HK-2 (cell line): Measurements from ENCODE around the gene DIDO1.

Experiments
- DNase-seq: peaks from one replicate; pipeline ENCODE4 v3.0.0-alpha.2; 2018; ENCODE audit not compliant: unreplicated experiment

DIDO1 gene

DNA sequence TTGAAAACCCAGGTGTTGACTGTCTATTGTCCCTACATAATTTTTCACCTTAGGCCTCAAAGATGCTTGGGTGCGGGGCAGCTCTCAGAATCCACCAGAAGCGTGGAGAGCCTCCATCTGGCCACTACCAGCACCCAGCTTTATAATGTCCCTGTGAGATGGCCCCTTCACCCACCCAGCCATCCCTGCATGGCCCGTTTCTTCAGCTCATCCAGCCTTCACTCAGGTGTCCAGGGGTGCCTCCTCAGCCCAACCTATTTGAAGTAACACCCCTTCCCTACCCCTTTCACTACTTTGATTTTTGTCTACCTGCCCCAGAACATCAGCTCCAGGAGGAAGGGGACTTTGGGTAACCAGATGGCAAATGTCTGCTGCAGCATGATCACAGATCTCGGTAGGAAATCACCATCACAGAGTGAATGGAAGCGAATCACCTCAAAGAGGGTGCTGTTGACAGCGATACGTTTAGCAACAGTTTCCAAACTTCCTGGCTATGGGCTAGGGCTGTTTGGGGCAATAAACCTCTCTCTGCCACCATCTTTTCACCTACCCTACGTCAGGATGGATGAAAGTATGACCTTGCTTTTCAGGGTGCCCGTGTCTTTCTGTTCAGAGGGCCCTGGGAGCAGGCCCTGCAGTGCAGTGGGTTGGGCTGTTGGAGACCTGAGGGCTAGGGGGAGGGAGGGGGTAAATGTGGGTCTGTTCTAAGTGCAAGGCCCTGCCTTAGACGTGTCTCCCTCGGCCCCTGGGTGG, 25.0 kb upstream of the DIDO1 start:
- no peak for DNase-seq

DNA sequence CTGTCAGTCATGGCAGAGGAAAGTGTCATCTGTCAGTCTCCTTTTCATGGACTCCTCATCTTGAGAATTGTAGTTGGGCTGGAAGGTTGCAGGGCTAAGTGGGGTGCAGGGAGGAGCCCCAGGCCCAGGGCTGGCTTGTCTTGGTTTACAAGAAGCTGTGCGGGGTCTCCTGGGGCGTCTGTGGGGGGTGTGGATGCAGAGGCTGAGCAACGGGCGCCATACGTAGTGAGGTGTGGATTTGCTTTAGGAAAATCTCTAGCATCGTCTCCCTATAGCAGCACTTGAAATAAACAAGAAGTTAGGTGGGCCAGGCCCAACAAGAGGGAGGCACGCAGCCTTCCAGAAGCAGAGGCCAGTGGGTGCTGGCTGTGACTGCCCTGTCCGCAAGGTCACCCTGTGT, 24.4 kb upstream of the DIDO1 start:
- no peak for DNase-seq

DNA sequence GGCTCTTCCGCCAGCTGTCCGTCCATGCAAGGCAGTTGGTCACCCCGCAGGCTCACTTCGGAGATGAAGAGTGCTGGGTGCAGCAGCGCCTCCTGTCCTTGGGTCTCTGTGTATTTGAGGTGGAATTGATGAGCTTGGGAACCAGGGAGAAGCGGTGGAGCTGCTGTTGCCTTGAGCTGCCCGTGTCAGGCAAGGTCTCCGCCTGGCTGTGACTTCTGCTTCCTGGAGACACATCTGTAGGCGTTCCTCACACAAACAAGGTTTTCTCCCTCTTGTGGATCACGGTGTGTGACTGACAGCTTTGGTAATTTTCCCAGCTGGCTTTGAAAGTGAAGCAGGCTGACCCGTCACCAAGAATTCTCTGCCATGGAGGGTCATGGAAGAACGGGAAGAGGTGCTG, 23.7 kb upstream of the DIDO1 start:
- no peak for DNase-seq

DNA sequence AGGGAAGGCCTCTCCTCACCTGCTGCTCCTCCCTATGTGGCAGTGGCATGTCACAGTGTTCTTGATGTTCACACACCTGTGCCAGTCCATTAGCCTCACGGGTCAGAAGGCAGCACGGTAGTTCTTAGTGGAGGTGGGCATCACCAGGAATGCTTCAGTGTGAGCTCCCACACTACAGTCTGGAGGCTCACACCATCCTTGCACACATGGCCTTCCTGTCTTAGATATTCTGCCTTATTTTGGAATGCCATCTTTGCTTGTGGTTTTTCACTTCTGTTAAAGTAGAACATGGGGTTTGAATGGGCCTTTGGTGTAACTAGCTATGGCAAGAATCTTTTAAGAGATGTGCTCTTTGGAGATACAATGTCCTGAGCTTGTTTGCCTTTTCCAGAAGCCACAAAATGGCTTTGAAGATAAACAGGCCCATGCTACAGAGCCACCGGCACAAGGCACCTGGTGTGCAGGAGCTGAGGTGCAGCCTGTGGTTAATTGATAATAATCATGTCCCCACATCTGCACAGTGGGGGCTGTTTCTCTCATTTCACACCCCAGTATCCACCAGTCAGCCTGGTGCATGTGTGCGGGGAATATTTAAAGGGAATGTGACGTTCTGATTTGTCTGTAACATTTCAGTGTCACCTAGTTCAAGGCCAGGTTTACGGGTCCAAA, 23.0 kb upstream of the DIDO1 start:
- DNase-seq, result no peak

DNA sequence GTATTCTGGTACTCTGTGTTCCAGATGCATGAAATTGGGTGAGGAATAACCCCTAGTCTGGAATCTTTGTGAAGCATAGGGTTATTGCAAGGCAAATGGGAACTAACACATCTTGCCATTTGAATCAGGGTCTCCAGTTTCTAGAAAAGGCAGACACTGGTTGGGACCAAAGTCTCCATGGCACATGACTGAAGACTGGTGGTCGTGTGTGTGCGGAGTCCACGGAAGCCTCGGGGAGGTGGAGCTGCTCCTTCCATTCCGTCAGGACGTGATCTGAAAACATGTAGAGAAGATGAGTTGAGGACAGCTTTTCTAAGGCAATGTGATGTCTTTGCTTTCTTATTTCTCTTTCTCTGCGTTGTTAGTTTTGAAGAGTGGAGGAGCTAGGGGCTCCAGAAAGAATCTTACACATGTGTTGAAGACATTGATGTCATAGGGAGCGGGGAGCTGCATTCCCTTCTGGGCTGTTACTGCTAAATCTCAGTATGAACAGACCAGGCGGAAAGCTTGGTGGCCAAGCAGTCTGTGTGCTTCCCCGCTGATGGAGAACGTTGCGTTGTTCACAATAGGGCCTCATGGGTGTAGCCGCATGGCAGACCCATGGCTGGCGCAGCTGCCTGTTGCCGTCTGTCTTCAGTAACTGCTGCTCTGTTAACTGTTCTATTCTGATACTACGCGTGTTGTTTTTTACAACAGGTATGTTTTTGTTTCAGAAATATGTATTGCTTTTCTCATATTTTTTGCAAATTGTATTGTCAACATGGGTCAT, 21.4 kb upstream of the DIDO1 start:
- no peak for DNase-seq

DNA sequence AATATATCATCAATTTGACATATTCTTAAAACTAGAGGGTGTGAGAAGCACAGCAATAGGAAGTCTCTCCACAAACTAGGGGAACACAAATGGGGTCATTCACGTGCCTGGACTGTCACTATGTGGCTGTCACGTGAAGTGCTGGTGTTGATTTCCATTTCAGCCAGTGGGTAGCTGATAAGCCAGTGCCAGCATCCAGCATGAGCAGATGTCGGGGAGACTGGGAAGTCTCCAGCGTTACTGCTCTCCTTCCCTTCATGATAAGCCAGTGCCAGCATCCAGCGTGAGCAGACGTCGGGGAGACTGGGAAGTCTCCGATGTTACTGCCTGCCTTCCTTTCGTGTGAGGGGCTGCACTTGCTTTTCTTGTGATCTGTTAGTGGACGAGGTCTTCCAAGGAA, 20.6 kb upstream of the DIDO1 start:
- DNase-seq, result no peak

DNA sequence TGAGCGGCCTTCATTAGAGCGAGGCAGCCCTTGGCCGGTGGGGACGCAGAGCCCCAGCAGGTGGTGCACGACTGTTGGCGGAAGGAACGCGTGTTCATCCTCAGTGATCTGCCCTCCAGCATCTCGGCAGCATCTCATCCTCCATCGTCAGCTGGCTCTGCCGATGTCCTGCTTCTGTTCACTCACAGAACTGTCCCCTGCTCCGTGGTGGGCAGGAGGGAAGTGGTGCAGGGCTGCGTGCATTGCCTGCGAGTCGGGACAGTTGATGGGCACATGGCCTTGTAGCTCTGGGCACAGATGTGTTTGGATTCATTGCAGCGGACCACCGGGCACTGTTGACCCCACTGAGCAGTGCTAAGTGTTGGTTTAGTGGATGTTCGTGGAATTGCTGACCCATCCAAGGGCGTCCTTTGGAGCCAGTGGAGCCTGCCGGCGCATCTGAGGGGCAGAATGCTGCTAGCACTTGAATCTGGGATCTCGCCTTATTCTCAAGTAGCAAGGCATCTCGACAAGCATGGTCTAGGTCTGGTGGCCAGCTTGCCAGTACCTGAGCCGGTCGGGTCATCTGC, 19.6 kb upstream of the DIDO1 start:
- no peak for DNase-seq

DNA sequence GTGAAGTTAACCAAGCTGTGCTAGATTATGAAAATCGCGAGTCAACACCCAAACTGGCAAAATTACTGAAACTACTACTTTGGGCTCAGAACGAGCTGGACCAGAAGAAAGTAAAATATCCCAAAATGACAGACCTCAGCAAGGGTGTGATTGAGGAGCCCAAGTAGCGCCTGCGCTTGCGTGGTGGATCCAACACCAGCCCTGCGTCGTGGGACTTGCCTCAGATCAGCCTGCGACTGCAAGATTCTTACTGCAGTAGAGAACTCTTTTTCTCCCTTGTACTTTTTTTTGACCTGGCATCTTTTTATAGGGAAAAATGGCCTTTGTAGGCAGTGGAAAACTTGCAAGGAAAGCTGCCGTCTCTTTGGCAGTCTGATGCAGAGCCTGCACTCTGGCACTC, 18.4 kb upstream of the DIDO1 start:
- DNase-seq, result no peak

DNA sequence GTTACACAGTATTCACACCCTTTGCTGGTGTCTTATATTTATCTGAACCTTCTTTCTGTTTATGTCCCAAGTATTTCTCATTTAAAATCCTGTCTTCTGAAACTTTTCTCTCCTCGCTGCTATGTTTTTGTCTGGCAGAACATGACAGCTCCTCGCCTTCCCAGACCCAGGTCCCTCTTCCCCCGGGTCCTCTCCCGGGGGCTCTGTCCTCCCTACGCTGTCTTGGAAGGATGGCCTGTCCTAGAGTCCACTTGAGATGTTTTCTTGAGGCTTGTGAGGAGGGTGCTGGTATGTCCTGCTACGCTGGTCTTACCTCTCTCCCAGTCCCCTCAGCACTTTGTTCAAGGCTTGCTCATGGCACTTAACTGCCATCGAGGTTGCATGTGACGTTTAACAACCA, 17.9 kb upstream of the DIDO1 start:
- DNase-seq, result no peak

DNA sequence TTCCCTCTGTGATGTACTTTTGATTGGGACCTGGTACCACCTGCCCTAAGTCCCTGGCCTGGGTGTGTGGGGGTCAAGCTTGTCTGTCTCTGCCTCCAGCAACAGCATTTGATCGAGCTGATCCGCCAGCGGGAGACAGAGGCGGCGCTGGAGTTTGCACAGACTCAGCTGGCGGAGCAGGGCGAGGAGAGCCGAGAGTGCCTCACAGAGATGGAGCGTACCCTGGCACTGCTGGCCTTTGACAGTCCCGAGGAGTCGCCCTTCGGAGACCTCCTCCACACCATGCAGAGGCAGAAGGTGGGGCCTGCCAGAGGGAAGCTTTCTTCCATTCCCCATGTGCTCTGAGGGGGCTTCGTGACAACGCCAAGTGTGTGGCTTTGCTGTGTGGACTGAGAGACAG, 17.1 kb upstream of the DIDO1 start:
- DNase-seq, result no peak

DNA sequence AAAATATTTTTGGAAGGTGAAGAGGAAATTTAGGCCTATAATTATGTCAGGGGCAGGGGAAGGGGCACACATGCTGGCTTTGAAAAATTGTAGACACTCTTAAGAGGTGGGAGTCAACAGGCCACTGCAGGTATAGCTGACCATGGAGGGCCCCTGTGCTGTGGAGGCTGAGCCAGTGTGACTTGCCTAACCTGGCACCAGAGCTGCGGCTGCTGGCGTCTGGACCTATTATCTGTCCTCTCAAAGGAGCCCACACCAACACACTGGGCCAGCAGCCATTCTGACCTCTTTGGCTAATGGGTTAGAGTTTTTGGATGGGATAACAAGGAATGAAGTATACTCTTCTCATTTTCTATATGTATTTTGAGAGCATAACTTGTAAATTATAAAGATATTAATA, 16.2 kb upstream of the DIDO1 start:
- no peak for DNase-seq

DNA sequence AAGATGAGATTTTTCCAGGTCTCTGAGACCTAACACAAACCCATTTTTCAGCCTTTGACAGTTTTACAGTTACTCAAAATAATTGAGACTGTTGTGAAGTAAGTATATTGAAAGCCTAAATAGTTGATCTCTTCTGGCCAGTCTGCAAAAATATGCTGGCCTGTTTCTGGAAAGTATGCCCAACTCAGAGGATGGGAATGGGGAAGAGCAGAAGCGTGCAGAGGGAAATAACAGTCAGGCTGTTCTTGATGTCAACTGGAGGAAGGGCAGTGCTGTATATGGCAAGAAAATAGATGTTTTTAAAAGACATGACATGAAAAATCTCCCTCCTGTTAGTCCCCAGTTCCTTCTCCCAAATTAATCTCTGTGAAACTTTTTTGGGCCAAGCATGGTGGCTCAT, 15.5 kb upstream of the DIDO1 start:
- DNase-seq, result no peak

DNA sequence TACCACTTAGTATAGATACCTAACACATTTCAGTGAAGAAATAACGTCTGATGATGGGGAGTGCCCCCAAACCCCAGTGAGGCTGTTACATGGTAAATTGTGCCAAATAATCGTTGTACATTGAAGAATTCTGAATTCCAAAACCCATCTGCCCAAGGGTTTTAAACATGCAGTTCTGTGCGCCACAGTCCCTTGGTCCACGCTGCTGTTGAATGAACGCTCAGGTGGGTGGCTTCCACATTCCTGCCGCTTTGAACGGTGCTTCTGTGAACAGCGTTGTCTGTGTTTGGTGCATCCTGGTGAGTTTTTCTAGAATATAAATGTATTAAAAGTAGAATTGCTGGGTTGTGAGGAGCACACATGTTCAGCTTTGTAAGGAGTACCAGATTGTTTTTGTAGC, 14.6 kb upstream of the DIDO1 start:
- no peak for DNase-seq

DNA sequence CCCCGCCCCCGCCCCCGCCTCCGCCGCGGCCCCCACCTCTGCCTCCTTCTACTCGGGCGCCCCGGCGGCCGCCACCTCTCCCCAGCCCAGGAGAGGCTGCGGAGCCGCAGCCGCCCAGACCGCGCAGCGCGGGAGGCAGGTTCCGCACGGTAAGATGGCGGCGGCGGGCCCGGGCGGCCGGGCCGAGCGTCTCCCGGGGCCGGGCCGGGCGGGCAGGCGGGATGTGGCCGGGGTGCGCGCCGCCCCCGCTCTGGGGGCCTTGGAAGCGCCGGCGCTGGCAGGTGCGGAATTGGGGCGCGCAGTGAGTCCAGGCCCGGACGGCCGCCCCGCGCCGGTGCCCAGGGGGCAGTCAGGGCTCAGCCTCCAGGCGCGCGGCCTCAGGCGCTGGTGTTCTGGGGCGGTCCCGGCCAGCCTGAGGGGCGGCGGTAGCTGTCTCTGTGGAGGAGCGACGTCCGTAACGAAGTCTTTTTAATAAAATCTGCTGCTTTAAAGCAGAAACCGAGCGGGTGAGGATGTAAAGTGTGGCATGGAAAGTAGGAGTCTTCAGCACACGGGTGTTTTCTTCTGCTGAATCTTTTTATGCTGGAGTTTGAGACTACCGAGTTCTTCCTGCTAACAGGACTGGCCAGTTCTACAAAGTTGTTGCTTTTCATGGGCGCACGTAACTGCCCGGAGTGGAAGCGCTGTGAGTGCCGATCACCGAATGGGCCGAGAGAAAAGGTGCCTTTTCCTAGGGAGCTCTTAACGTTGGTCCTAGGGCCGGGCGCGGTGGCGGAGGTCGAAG, 12.0 kb upstream of the DIDO1 start, which contains the start of gene GID8:
Gene GID8 (plus strand): TSS at position 43 of the 784 bp plus-strand sequence. CDS start 3,356 bp downstream, outside the sequence.
- peak; percentile 65 for DNase-seq

DNA sequence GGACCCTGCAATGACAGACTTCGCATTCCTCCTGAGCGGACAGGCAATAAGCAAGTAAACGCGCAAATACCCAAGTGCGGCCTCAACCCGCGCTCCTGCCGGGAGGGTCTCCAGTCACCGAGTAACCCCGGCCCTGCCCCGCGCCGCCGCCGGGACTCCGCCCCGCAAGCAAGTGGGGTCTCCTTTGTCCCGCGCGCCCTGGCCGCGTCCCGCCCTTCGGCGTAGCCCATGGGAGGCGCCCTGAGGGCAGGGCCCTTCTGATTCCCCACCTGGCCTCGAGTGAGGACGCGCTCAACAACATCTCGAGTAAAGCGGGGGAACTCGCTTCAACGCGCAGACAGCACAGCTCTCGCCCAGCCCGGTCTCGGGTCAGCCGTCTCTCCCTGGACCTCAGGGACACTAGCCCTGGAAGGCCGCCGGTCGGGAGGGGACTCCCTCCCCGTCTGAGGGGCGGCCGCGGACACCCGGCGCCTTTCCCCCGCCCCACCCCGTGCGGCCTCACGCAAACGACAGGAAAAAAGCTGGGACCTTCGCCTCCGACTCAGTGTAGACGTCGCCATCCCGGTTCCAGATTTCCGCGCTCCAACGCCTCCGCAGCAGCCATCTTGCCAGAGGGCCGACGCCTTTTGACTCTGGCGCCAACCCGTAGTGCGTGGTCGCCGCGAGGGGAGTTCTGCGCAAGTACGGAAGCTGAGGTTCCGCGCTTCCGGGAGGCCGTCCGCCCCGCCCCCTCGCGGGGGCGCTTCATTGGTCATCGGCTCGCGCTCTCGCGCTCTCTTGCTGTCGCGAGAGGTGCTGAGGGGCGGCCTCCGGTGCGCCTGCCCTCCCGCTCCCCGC, 11.2 kb upstream of the DIDO1 start:
- DNase-seq, result peak; percentile 99

DNA sequence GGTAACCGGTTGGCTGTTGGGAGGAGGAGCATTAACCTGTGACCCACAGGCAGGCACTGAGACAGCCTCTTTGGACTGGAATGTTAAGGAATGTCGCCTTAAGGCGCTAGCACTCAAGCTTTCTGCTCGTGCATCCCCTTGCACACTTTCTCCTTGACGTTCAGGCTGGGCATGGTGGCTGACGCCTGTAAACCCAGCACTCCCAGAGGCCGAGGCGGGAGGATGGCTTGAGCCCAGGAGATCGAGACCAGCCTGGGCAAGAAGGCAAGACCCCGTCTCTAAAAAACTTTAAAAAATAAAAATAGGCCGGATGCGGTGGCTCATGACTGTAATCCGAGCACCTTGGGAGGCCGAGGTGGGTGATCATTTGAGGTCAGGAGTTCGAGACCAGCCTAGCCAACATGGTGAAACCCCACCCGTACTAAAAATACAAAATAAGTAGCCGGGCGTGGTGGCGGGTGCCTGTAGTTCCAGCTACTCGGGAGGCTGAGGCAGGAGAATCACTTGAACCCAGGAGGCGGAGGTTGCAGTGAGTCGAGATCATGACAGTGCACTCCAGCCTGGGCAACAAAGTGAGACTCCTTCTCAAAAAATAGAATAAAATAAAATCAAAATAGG, 9.8 kb upstream of the DIDO1 start:
- DNase-seq, result no peak

DNA sequence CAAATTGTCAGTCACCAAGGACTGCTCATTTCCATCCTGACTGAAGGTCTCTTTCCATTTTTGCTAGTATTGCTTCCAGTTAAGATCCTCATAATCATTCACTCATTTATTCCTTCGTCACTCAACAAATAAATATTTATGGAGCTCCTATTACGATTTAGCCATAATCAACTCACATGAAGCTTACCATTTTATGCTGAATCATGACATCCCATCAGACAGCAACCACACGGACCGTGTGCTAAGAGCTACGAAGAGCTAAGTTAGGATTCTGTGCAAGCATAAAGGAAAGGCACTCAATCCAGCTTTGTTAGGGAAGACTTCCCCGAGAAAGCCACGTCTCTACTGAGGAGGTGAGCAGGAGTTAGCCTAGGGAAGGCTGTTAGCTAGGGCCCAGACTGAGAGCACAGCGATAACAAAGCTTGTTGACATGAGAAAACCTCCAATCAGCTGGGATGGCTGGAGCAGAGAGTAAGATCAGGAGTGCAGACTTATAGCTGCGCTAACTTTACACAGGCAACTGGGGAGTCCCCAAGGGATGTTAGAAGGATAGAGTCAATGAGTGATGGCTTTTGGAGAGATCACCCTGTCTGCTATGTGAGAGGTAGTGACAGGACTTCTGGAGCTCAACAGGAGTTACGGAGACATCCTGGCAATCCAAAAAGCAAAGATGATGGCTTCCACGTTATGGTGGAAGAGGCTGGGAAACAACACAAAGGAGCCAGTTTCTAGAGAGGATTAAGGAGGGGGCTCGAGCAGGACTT, 9.1 kb upstream of the DIDO1 start:
- no peak for DNase-seq

DNA sequence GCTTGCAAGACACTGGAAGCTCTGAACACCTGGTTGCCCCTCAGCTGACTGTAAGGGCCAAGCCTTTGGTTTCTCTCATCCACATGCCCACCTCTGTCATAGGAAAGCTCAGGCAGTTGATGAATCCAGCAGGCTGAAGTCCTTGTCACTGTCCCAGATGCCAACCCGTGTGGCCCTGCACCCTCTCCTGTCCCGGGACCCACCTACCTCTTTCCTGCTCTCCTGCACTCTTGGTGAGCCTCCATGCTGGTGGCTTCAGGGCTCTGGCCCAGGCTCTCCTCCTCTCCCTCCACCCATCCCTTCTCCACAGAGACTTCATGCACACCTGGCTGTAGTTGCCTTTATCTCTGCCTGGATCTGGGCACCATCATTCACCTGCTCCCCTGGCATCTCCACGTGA, 7.7 kb upstream of the DIDO1 start:
- no peak for DNase-seq

DNA sequence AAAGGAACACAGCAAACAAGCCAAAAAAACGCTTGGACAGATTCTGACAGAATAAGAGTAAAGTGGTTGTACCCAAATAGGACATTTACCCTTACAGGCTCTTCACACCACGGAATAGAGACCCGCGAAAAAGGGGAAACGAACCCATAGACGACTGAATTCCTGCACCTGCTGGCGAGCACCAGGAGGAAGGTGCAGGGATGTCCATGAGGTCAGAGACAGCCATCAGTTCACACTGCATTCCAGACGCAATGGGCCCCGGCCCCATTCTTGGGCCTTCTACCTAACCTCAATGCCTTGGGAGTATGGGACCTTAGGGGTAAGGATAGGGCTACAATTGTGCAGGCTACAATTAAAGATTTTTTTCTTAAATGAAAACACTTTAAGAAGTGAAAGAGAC, 5.2 kb upstream of the DIDO1 start:
- DNase-seq, result no peak
